Endothelial cell of umbilical vein (primary cell): ENCODE results near the gene CD53. TPM values are rescaled to one million over a fixed set of nuclear protein-coding genes. Genes with fewer than 3 reads are reported as not detected.

Experiments used
- BruUV-seq: library from RNA; stranded (reverse); fragments of 400-500 nt; replicated peaks from 2 replicates; lab custom pipeline; 2021; lab: Mats Ljungman, UMichigan
- CTCF ChIA-PET: fragments of 300-600, 350-600 bp; sonication (Branson Sonifier 250); formaldehyde crosslinking; loops from one replicate; lab custom pipeline; 2021; ENCODE audit warnings: antibody characterized with exemption, inconsistent platforms; lab: Charles Lee
- POLR2A ChIA-PET: fragments of 300-600, 350-600 bp; sonication (Branson Sonifier 250); formaldehyde crosslinking; loops from one replicate; lab custom pipeline; 2021; ENCODE audit warnings: antibody characterized with exemption, inconsistent platforms; lab: Charles Lee
- DNase-seq: peaks from one replicate; pipeline ENCODE4 v3.0.0-alpha.2; 2011; ENCODE audit warnings: low read depth, low spot score
- FAIRE-seq: peaks from 2 replicates; lab custom pipeline; 2011; peaks lifted over from hg19 to GRCh38; lab: Jason Lieb, UNC
- H2AFZ ChIP-seq: 2 replicates; pipeline ENCODE4 v1.6.0; 2012; ENCODE audit warnings: low read depth, low read length, control low read depth, inconsistent platforms
- H3K27ac ChIP-seq: 2 replicates; pipeline ENCODE4 v1.5.1; 2011; ENCODE audit warnings: low read depth, mild to moderate bottlenecking, control low read depth, low read length, moderate library complexity; ENCODE audit not compliant: insufficient read depth
- H3K27me3 ChIP-seq, 2 experiments: 2 replicates each; pipeline versions ENCODE4 v1.6.0 to v1.6.1; 2011; ENCODE audit warnings: low read length in 2 of 2, mixed read lengths in 1 of 2; ENCODE audit not compliant: control insufficient read depth in 2 of 2, insufficient read depth in 2 of 2
- H3K36me3 ChIP-seq, 2 experiments: 2 replicates in 1 of 2; 3 replicates in 1 of 2; pipeline ENCODE4 v1.5.1; 2011; ENCODE audit warnings: low read length in 2 of 2, mild to moderate bottlenecking in 1 of 2, moderate library complexity in 1 of 2; ENCODE audit not compliant: control insufficient read depth in 2 of 2, insufficient read depth in 2 of 2; ENCODE audit errors: extremely low read depth in 1 of 2
- H3K4me1 ChIP-seq: 3 replicates; pipeline ENCODE4 v1.5.1; 2011; ENCODE audit warnings: mild to moderate bottlenecking, low read length; ENCODE audit not compliant: control insufficient read depth, insufficient read depth; ENCODE audit errors: extremely low read depth
- H3K4me2 ChIP-seq: 2 replicates; pipeline ENCODE4 v1.6.1; 2011; ENCODE audit warnings: low read length, control low read depth, mixed read lengths; ENCODE audit not compliant: insufficient read depth
- H3K4me3 ChIP-seq, 3 experiments: fragments of 200-600 bp in 1 of 3; sonication (generic), shearing (Covaris generic) in 1 of 3; replicated peaks in 1 of 3; 2 replicates each; pipeline ENCODE4 v1.5.1; 2011 to 2016; ENCODE audit warnings: control low read depth in 3 of 3, low read length in 3 of 3, mild to moderate bottlenecking in 2 of 3, inconsistent platforms in 1 of 3, low read depth in 1 of 3, moderate library complexity in 1 of 3; ENCODE audit not compliant: insufficient read depth in 1 of 3
- H3K79me2 ChIP-seq: 2 replicates; pipeline ENCODE4 v1.6.0; 2012; ENCODE audit warnings: low read length, inconsistent platforms; ENCODE audit not compliant: control insufficient read depth, insufficient read depth
- H3K9ac ChIP-seq: replicated peaks from 2 replicates; pipeline ENCODE3; 2011; ENCODE audit warnings: low read length, control low read depth; ENCODE audit not compliant: insufficient read depth; ENCODE audit errors: extremely low read depth
- H3K9me1 ChIP-seq: replicated peaks from 3 replicates; pipeline ENCODE4 v1.6.0; 2011; ENCODE audit warnings: mild to moderate bottlenecking, low read length; ENCODE audit not compliant: control insufficient read depth, insufficient read depth; ENCODE audit errors: extremely low read depth
- H3K9me3 ChIP-seq: replicated peaks from 2 replicates; pipeline ENCODE4 v1.5.1; 2012; ENCODE audit warnings: low read length, inconsistent platforms; ENCODE audit not compliant: control insufficient read depth, insufficient read depth
- H4K20me1 ChIP-seq: replicated peaks from 2 replicates; pipeline ENCODE3; 2011; ENCODE audit warnings: mild to moderate bottlenecking, low read length; ENCODE audit not compliant: control insufficient read depth, insufficient read depth; ENCODE audit errors: extremely low read depth
- EZH2 ChIP-seq: IDR thresholded peaks from 2 replicates; pipeline ENCODE4 v1.6.1; 2012; ENCODE audit warnings: borderline replicate concordance, low read depth, mild to moderate bottlenecking, moderate library complexity, low read length, inconsistent platforms; ENCODE audit not compliant: severe bottlenecking
- GATA2 ChIP-seq: IDR thresholded peaks from 2 replicates; pipeline ENCODE4 v1.7.0; 2011; ENCODE audit warnings: low read depth, mild to moderate bottlenecking, moderate library complexity, mixed read lengths, low read length; ENCODE audit not compliant: insufficient read length, insufficient read depth
- JUN ChIP-seq: IDR thresholded peaks from 2 replicates; pipeline ENCODE4 v1.6.1; 2011; ENCODE audit warnings: borderline replicate concordance, low read depth; ENCODE audit not compliant: insufficient read length, insufficient read depth
- MAX ChIP-seq: IDR thresholded peaks from 2 replicates; pipeline ENCODE4 v1.6.1; 2011; ENCODE audit not compliant: insufficient read depth, insufficient read length
- MYC ChIP-seq: IDR thresholded peaks from one replicate; pipeline ENCODE4 v1.6.1; 2011; ENCODE audit warnings: mild to moderate bottlenecking, low read depth, low read length
- POLR2AphosphoS5 ChIP-seq: IDR thresholded peaks from 2 replicates; pipeline ENCODE4 v1.6.1; 2012; ENCODE audit warnings: low read depth, mild to moderate bottlenecking, control low read depth, low read length, moderate library complexity; ENCODE audit not compliant: insufficient read depth
- dilution Hi-C: fragments of 300-500 bp; cut with MboI; formaldehyde crosslinking; loops from one replicate; pipeline ENCODE4 v1.15.0; 2019; ENCODE audit warnings: low sequenced_read_pairs; ENCODE audit not compliant: extremely low pct_ligation_motif_present
- intact Hi-C: fragments of 100-400 bp; cut with micrococcal nuclease; formaldehyde crosslinking; loops from one replicate; pipeline ENCODE4 v1.10.0; 2022
- polyA plus RNA-seq, 4 experiments: library from polyadenylated mRNA; depleted of rRNA in 3 of 4; stranded (reverse) in 3 of 4; unstranded in 1 of 4; fragments of >200 nt; gene quantifications; 2 replicates each; pipeline versions ENCODE4 v1.2.1 to v1.2.3, GENCODE V29; 2011 to 2012; ENCODE audit warnings: missing spikeins in 1 of 4
- total RNA-seq: library from RNA; stranded (reverse); gene quantifications from 2 replicates; pipeline ENCODE4 v1.2.3, GENCODE V29; 2021
- TF ChIP-seq, protein P1 (sequence below), 2 donors: IDR thresholded peaks; 1 replicate in 1 of 2; 2 replicates in 1 of 2; pipeline ENCODE4 v1.5.1; 2011; ENCODE audit warnings: low read length in 2 of 2, mild to moderate bottlenecking in 2 of 2, moderate library complexity in 2 of 2, control low read depth in 1 of 2, inconsistent platforms in 1 of 2, low read depth in 1 of 2; ENCODE audit not compliant: insufficient read depth in 1 of 2; ENCODE audit errors: extremely low read depth in 1 of 2

CD53 gene
- total and polyA plus RNA-seq, 2 donors (not counting 3 experiments of a cell fraction or from before 2014, with no cell fraction given), result 0.35 TPM; not detected in 1

DNA sequence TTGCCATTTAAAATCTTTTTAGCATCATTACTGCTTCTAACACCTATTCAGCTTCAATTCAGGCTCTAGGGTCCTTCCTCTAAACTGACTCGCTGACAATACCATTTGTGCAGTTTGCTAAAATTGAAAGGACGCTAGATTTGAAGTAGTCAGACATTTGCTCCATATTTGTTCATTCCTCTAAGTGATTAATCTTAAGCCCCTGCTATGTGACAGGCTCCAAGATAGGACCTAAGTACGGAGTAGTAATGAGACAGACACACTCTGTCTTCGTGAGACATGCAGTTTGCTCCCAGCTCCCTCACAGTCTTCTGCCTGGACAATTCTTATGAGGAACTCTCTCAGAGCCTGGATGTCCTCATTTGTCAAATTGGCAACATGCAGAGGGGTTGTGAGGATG lies 26.1 kb upstream of the CD53 start:
- H3K9me1 ChIP-seq, result no peaks in the 10 kb centered on the region
- no peak for DNase-seq
- no peaks in the 10 kb centered on the region for H3K9me3 ChIP-seq
- FAIRE-seq, result no peak
- H2AFZ ChIP-seq, result no peak overlapping the region
- H3K4me1 ChIP-seq, result no peaks in the 10 kb centered on the region
- ChIA-PET POLR2A (no interaction called here), CTCF (no interaction called here)
- H3K4me3 ChIP-seq, result no peak overlapping the region
- TF ChIP-seq EZH2 (no peak), MYC (no peak), JUN (no peak), MAX (no peak), GATA2 (no peak), POLR2AphosphoS5 (no peak)
- TF ChIP-seq, protein P1, sequence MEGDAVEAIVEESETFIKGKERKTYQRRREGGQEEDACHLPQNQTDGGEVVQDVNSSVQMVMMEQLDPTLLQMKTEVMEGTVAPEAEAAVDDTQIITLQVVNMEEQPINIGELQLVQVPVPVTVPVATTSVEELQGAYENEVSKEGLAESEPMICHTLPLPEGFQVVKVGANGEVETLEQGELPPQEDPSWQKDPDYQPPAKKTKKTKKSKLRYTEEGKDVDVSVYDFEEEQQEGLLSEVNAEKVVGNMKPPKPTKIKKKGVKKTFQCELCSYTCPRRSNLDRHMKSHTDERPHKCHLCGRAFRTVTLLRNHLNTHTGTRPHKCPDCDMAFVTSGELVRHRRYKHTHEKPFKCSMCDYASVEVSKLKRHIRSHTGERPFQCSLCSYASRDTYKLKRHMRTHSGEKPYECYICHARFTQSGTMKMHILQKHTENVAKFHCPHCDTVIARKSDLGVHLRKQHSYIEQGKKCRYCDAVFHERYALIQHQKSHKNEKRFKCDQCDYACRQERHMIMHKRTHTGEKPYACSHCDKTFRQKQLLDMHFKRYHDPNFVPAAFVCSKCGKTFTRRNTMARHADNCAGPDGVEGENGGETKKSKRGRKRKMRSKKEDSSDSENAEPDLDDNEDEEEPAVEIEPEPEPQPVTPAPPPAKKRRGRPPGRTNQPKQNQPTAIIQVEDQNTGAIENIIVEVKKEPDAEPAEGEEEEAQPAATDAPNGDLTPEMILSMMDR (IDR thresholded peaks at IDR 0.05; ENCODE audit: extremely low read depth in 1 of 2, insufficient read depth in 1 of 2, low read depth in 1 of 2, low read length in 2 of 2), result no peak
- H3K9ac ChIP-seq, result no peak overlapping the region
- no peaks in the 10 kb centered on the region for H3K27me3 ChIP-seq
- BruUV-seq, result no TSS peak
- H3K27ac ChIP-seq, result no peak overlapping the region
- H3K4me2 ChIP-seq, result no peak overlapping the region
- H4K20me1 ChIP-seq, result no peaks in the 10 kb centered on the region
- no peaks in the 10 kb centered on the region for H3K36me3 ChIP-seq
- no peaks in the 10 kb centered on the region for H3K79me2 ChIP-seq
- dilution Hi-C loops, result no loop called here
- intact Hi-C loops, result loop anchor here (10.0 kb wide), 1 partner anchor 148 kb away; no protein-coding TSS in a partner anchor
